GM12865 (cell line): ENCODE data around the gene PRKN.
"Not testable (repeated sequence)": the region's sequence is repeated elsewhere in the genome, so short reads cannot be mapped to it uniquely, and the experiment has no call there.

Experiments
- DNase-seq: peaks from one replicate; pipeline ENCODE4 v3.0.0; 2010; ENCODE audit warnings: low read depth
- H3K4me3 ChIP-seq: 2 replicates; pipeline ENCODE4 v1.5.1; 2011; ENCODE audit warnings: mild to moderate bottlenecking, low read depth, low read length, control low read depth
- TF ChIP-seq, protein P1 (sequence below): IDR thresholded peaks from 2 replicates; pipeline ENCODE4 v1.5.1; 2011; ENCODE audit warnings: low read length, control low read depth, low read depth, inconsistent platforms; ENCODE audit not compliant: insufficient read depth; ENCODE audit errors: missing control alignments

PRKN gene

GRCh38 chr6:162395181-162395580, 332.4 kb downstream of the PRKN start:
- no peak overlapping the region for H3K4me3 ChIP-seq
- DNase-seq = no peak
- TF ChIP-seq, protein P1, sequence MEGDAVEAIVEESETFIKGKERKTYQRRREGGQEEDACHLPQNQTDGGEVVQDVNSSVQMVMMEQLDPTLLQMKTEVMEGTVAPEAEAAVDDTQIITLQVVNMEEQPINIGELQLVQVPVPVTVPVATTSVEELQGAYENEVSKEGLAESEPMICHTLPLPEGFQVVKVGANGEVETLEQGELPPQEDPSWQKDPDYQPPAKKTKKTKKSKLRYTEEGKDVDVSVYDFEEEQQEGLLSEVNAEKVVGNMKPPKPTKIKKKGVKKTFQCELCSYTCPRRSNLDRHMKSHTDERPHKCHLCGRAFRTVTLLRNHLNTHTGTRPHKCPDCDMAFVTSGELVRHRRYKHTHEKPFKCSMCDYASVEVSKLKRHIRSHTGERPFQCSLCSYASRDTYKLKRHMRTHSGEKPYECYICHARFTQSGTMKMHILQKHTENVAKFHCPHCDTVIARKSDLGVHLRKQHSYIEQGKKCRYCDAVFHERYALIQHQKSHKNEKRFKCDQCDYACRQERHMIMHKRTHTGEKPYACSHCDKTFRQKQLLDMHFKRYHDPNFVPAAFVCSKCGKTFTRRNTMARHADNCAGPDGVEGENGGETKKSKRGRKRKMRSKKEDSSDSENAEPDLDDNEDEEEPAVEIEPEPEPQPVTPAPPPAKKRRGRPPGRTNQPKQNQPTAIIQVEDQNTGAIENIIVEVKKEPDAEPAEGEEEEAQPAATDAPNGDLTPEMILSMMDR = no peak

GRCh38 chr6:162390961-162391811, 336.4 kb downstream of the PRKN start:
- DNase-seq = not testable (repeated sequence)

GRCh38 chr6:162389343-162390085, 338.1 kb downstream of the PRKN start:
- no peak overlapping the region for H3K4me3 ChIP-seq
- TF ChIP-seq, protein P1 = no peak
- no peak for DNase-seq

More at GRCh38 chr6:162390961-162391811, 336.4 kb downstream of the PRKN start:
- H3K4me3 ChIP-seq = not testable (repeated sequence)

DNA sequence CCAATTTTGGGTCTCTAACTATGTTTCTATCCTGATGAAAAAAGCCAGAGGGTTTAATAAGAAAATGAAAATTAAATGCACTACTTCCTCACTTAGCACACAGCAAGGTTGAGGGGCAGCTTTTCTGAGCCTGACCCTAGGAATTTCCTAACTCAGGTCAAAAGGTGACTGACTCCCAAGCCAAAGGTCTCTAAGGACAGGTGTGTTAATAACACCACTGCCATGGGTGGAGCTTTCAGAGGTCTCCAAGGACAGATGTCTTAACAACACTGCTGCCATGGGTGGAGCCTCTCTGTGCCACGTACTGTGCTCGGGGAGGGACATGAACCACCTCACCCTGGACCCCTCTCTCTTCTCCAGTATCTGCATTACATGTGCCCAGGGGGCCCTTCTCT, 339.2 kb downstream of the PRKN start:
- H3K4me3 ChIP-seq = no peak overlapping the region
- TF ChIP-seq, protein P1 = no peak
- DNase-seq = no peak

- no peak for DNase-seq
- H3K4me3 ChIP-seq = no peak overlapping the region
- TF ChIP-seq, protein P1 = no peak
Measured at GRCh38 chr6:162387718-162388382, 339.7 kb downstream of the PRKN start.

- no peak for DNase-seq
- H3K4me3 ChIP-seq = no peak overlapping the region
- TF ChIP-seq, protein P1 = no peak
Measured at GRCh38 chr6:162385980-162386379, 341.6 kb downstream of the PRKN start.
